Raji (cell line): Measurements from ENCODE around the gene NODAL.

Experiments used
- POLR2A ChIP-seq: IDR thresholded peaks from 2 replicates; pipeline ENCODE4 v1.6.1; 2011; ENCODE audit warnings: low read depth, low read length, control low read depth; ENCODE audit not compliant: insufficient read depth

NODAL gene

GRCh38 chr10:70448236-70448635 is 6.8 kb upstream of the NODAL start:
- no peak for TF ChIP-seq POLR2A

- no peak for TF ChIP-seq POLR2A
Observed at GRCh38 chr10:70445718-70446657, 4.5 kb upstream of the NODAL start.

DNA sequence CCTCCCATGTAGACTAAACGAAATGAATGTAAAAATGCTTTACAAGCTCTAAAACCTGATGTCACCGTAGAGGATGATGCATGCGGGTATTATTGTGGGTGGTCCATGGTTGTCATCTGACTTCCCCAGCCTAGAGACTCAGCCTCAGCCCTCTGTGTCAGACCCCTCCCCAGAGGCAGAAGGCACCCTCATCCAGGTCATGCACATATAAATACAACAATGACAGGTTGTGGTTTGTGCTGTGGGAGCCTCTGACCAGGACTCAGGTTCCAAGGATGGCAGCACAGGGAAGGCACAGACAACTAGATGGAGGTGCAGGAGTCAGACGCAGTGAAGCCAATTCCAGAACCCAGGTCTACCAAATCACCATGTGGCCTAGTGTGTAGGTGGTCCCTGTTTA is 3.3 kb upstream of the NODAL start:
- TF ChIP-seq POLR2A, result no peak

DNA sequence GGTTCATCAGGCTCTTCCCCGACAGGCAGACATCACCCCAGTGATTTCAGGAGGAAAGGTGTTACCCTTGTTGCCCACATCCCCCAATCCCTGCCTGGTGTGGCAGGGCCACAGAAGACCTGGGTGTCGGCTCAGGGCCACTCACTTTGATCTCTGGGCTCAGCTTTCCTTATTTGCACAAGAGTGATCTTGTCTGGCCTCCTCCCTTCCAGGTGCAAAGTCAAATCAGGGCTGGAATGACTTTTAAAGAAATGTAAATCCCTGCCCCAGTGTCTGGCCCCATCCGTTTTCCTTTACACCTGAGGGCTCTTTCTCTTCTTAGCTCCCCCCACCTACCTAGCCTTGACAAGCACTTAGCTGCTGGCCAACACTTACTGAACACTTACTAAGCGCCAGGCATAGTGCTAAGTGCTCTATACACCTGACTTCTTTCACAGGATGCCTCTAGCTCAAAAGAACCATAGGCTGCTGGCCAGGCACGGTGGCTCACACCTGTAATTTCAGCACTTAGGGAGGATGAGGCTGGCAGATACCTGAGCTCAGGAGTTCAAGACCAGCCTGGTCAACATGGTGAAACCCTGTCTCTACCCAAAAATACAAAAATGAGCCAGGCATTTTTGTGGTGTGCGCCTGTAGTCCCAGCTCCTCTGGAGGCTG is 979 bp upstream of the NODAL start:
- TF ChIP-seq POLR2A, result no peak

GRCh38 chr10:70441895-70442309 is 421 bp upstream of the NODAL start:
- no peak for TF ChIP-seq POLR2A

DNA sequence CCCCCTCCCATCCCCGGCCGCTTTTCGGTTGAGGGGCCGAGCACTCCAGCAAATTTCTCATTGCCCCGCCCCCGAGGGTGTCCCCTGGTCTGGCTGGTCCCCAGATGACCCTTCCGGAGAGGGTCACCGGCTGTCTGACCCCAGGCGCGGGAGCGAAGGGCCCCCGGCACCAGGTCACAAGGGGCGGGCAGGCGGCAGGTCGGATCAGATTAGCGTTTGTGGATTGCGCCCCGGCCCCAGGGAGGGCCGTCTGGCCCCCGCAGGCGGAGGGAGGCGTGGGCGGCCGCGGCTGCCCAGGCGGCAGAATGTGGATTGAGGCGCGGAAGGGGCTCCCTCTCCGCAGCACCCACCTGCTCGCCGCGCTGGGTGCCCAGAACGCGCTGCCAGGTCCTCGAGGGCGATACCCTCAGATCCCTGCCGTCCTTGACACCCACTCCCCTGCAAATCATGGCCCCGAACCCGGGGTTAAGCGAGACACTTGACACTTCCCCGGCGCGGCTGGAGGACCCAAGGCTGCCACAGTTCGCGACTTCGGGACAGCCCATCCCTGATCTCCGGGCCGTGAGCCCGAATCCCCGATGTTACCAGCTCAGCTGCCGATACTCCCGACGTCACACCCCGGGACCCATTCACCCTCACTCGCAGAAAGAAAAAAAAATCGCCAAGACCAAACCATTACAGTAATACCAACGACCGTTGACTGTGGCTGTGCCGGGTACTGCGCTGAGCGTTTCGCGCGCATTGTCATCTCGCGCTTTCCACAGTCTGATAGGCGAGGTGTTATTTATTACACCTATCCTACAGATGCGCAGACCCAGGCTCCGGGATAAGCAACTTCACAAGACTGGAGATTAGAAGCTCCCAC is 953 bp downstream of the NODAL start:
- no peak for TF ChIP-seq POLR2A

DNA sequence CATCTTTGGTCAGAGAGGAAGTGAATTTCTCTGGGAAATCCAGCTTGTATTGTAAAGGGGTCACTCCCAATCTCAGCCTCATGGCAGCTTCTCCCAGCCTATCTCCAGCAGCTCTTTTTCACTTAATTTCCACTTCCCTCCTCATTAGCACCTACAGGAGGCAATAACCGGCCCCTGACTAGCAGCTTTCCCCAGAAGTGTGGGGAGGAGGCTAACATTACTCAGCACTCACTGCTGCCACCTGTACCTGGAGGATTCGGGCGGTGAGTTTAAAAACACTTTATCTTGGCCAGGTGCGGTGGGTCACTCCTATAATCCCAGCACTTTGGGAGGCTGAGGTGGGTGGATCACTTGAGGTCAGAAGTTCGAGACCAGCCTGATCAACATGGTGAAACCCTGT is 3.8 kb downstream of the NODAL start:
- TF ChIP-seq POLR2A, result no peak

GRCh38 chr10:70435241-70436085 is 6.0 kb downstream of the NODAL start:
- TF ChIP-seq POLR2A, result no peak

GRCh38 chr10:70433581-70434280 is 7.8 kb downstream of the NODAL start:
- TF ChIP-seq POLR2A, result no peak

GRCh38 chr10:70432561-70433263 is 8.8 kb downstream of the NODAL start:
- no peak for TF ChIP-seq POLR2A

GRCh38 chr10:70432101-70432500 is 9.4 kb downstream of the NODAL start:
- TF ChIP-seq POLR2A, result no peak

DNA sequence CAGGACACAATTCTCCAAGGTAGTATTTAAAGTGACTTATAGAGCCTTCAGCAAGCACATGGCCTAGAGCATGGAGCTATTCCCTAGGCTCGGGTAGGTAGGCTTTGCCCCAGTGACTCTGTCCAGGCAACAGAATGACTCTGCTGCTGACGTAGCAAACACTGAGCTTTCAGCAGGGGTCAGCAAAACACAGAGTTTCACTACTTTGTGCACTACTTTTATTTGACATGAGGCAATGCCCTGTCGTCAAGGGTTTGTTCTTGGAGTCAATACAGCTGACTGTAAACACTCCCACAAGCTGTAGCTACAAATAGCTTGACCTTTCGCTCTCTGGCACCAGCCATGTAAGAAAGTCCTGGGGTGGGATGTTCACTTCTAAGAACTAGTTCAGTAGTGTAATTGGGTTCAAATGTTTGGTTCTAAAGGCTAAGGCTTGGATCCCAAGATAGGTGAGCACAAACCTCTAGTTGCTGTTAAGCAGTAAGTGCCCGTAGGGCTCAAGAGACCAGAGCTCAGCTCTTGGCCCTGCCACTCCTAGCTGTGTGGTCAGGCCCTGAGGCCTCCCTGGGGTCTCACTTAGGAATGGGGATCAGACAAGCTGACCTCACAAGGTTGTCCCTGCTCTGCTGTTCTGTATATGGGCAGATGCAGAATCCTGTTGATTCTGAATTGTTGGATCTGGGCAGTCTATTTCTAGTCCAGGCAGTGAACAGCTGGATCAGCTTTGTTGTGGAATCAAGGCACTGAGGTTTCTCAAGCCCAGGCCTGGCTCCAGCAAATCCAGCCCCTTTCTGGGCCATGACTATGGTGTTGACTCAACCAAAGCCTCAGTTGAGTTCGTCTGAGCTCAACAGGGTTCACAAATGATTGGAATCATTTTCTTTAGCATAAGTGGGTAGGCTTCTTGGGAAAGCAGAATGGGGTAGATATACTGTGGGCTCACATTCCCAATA is 10.7 kb downstream of the NODAL start:
- TF ChIP-seq POLR2A, result no peak
